GM18526 (cell line): ENCODE measurements around the gene SLX4IP.

ENCODE experiments used
- POLR2A ChIP-seq: IDR thresholded peaks from 3 replicates; pipeline ENCODE4 v1.6.1; 2011; ENCODE audit not compliant: insufficient read length; ENCODE audit errors: extremely low read depth

The SLX4IP gene

DNA sequence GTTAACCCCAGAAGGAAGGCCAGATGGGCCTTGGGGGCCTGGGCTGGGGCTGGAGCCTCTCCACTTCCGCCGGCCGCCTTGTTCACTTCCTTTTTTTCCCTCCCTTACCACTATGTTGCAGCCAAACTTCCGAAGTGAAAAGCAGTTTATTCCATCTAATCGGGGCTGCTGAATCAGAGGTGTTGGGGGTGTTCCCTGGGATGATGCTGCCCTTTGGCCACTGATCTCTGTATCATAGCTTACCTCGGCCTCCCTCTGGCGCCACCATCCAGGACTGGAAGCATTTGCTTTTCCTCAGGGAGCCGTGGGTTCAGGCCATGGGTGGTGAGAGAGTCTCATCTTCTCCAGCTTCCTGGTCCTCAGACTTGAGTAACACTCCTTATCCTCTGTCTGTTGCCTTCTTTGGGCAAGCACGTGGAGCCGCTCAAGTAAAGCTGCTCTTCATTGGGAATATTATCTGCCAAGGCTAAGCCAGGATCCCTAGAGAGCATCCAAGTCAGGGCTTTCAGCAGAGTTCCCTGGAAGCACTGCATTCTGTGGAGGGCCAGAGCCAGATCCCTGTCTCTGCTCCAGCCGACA is 39.6 kb downstream of the SLX4IP start:
- no peak for TF ChIP-seq POLR2A

DNA sequence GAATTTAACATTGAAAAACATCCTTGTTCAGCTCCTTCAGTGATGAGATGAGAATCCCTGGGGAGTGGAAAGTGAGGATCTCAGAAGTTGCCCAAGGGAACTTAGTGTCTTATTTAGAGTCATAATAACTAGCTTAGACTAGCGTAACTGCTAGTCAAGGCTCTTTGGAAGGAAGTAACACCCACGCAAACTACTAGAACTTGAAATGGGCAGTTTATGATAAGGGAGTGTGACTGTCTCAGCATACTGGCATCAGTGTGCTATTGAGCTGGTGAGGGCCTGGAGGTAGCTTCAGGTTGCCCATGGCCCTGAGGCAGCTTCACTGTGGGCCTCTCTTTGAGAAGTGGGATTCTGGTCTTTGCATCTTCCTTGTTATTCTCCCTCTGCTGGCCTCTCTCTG is 40.1 kb downstream of the SLX4IP start:
- TF ChIP-seq POLR2A: no peak

DNA sequence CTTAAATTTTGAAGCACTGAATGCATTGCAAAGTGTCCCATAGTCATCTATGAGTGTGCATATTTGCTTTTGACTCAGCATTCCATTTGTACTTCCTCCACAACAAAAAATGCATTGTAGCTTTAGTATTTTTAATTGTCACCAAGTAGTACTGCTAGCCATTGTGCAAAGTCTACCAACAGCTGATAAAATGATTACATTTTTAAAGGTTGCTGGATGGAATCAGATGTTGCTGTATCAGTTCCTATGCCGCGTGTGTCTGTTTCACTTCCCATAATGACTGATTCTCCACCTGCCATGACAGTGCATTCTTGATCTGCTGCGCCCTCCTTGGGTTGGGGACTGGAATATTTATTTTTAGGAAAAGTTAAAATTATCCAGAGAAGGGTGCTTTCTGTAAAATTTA is 41.2 kb downstream of the SLX4IP start:
- no peak for TF ChIP-seq POLR2A

DNA sequence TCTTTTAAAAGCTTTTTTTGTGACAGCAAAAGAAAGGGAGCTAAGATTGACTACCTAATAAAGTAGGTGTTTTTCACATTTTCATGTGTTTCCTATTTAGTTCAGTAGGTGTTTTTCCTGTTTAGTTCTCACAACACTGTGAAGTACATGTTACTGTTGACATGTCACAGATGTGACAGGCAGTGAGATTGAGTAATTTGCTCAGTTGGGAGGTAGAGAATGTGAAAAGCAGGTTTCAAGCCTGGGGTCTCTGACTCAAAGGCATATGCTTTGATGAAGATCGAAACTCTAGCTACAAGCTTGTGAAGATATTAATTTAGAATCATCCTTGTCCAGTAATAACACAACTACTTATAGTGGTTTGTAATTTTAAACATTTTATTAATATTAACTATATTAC is 43.1 kb downstream of the SLX4IP start:
- TF ChIP-seq POLR2A: no peak

DNA sequence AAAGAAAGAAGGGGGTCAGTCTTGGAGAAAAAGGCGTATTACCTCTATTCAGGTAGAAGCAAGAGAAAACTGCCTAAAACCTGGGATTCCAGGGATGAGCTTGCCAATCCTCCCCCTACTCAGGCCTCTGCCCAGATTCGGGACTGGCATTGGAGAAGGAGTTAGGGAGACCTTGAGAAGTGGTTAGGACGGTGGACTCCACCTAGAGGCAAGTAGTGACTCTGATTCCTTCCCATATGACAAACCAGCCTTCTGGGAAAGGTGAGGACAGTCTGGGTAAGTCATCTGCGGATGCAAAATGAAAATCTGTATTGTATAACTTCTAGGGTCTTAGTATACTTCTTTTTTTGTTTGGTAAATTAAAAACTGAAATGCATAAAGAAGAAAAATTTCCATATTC is 43.8 kb downstream of the SLX4IP start:
- TF ChIP-seq POLR2A: no peak

DNA sequence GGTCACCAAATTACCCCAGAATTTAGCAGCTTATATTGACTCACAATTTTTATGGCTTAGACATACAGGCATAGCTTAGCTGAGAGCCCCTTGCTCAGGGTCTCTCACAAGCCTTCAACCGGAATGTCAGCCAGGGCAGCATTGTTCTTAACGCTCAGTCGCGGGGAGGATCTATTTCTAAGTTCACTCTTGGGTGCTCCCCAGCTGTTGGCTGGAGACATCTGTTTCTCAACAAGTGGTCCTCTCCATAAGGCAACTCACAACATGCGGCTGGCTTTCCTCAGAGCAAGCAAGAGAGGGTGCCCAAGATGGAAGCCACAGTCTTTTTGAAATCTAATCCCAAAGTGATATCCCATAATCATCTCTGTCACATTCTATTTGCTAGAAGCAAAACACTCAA is 46.6 kb downstream of the SLX4IP start:
- TF ChIP-seq POLR2A: no peak

DNA sequence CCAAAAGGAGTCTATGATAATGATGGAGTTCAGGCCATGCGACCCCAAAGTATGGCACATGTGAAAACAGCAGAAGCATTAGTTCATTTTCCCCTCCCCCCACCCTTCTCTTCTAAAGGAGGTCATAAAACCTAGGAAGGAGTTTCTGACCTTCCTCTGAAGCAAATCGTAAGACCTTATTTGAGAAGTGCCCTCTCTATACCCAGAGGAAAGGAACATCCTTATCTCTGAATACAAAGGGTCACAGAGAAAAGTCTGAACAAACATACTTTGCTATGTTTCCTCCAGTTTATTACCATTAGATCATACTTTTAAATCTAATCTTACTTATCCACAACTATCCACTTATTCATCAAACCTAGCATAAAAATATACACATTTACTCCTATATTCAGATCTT is 48.6 kb downstream of the SLX4IP start:
- TF ChIP-seq POLR2A: no peak

DNA sequence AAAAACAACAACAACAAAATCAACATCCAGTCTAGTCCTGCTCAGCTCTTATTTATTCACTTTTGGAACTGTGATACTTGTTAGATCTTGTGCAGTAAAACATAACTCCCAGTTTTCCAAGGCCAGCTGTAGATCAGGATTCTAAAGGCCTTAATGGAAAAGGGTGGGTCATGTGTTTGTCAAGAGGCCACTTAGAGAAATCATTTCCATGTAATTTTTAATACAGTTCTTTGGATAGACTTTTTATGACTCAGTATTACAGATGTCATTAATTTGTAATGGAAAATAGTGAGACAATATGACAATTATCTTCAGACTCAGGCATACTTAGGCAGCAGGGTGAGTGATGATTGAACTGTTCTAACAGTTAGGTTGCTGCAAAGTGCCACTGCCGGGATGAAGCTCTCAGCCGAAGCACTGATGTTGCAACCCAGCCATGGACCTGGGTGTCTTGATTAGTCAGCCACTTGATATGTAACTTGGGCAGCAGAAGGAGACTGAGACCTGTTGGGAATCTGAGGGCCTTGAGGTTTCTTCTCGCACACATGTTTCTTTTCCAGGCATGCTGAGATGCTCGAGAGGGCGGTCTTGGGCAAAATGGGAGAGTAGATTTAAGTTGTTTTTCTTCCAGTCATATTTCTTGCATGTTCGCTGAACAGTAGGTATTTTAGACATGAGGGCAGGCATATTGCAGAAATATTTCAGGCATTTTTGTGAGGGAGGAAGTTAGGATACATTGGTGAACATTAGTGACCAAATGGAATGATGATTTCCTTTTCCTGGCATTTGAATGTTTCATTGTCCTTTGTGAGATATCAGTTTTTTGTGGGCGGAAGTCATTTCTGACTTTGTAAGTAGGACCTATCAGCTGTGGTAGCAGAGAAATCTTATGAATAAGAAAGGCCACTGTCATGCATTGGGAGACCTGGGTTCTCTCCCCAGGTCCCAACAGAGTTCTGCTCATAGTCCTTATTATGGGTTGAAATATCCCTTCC is 52.3 kb downstream of the SLX4IP start:
- no peak for TF ChIP-seq POLR2A

DNA sequence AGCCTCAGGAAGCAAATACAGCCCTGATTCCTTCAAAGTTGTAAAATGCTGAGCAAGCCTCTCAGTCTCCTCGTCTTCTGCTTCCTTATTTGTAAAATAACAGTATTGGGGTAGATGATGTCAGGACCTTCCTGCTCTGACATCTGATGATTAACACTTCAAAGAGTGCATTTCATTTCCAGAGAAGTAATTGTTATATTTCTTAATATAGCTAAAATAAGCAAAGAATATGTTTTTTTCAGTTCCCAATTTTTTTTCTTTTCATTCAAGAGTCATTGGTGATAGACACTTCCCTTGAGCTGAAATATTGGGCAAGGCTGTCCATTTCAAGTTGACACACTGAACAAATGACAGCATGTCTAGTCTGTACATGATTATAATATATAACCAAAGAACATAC is 53.4 kb downstream of the SLX4IP start:
- TF ChIP-seq POLR2A: no peak

DNA sequence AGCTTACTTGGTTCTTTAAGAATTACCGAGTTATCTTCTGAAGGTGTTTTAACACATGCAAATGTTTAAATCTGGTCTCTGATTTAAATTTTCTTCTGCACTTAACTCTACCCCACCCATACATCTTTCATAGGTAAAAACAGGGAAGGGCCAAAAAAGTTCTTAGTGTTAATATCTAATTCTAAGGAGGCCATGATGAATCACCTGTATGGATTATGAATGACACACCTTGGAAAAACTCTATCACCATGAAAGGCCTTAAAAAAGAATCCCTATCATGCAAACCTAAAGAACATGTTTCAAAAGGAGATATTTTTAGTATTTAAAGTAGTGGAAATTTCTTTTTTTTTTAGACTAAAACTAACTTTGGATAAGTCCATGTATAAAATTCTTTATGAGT is 54.7 kb downstream of the SLX4IP start:
- TF ChIP-seq POLR2A: no peak

DNA sequence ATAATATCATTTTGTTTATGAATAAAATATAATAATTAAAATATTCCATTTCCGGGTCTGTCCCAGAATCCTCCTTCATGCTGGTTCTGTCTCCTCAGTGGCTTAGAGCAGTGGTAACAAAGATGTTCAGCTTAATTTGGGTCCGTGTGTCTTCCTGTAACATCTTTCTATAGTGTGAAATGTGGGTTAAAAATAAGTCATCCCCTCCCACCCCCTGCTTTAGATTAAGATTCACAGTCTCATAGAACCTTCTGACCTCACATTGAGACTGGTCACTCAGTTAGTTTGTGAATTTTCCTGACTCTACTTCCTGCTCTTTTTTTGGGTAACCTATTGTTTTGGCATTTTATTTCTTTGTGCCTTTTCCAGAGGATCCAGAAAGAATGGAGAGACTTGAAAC is 55.2 kb downstream of the SLX4IP start:
- no peak for TF ChIP-seq POLR2A

DNA sequence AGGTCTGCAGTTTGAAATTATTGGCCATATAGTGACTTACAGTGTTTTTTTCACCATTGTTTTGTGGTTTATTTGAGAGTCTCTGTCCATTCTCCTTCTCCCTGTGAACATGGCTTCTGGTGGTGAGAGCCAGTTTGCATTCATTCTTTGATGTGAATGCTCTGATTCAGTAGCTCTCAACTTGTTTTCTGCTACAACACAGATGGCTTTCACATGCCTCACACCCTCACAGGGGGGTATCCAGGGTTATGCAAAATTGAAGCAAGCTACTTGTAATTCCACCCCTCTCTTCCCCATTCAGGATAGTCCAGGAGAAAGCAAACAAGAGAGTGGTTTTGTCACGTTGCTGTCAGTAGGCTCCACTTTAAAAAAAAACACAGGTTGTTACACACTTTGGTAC is 55.6 kb downstream of the SLX4IP start:
- TF ChIP-seq POLR2A: no peak

DNA sequence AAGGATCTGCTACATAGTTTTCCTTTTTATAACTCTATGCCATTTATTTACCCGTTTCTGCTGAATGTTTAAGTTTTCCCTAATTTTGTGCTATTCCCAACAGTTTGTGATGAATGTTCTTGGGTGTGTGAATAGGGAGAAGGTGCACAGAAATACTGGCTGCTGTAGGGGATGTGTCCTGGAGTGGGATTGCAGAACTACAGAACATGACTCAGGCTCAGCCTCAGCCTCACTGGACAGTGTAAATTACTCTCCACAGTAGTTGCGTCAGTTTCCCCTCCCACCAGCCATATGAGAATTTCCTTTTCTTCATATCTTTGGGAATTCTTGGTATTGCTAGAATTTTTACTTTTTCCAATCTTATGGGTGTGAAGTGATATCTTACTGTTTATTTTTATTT is 57.0 kb downstream of the SLX4IP start:
- TF ChIP-seq POLR2A: no peak

DNA sequence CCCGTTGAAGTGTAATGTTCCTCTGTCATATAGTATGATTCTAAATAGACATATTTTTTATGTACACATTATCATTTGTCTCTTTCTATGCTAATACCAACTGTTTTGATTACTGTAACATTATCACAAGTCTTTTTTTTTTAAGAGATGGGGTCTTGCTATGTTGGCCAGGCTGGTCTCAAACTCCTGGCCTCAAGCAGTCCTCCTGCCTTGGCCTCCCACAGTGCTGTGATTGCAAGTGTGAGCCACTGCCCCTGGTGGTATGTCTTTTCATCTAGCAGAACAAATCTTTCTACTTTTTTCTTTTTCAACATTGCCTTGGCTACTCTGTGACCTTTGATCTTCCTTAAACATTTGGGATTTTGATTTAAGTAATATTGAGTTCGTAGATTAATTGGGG is 57.7 kb downstream of the SLX4IP start:
- no peak for TF ChIP-seq POLR2A

DNA sequence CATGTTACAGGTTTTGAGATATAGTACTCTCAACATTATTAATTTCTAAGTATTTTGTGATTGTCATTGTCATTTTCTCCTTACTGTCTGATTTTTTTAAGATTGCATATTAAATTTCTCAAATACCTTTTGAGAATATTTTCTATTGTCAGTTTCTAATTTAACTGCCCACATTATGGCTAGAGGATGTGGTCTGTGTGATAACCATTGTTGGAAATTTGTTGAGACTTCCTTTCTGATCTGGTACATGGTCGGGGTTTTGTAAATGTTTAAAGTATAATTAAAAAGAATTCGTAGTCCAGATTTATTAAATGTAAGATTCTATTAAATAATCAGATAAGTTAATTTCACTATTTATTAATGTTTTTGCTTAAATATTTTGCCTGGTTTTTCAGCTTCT is 60.1 kb downstream of the SLX4IP start:
- TF ChIP-seq POLR2A: no peak

DNA sequence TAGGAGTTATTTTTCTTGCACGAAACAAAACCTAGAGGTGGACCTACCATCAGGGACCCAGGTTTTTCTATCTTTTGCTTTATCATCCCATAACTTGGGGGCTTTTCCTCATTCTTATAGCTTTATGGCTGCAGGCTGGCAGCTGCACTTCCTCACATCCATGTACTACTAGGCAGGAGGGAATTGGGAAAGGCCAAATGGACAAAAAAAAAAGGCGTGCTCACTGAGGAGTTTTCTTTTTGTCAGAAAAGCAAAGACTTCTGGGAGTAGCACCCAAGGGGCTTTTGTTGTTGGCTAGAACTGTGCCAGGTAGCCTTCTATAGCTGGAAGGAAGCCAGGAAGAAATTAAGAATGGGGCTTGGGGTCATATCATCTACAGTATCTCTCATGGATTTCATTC is 61.4 kb downstream of the SLX4IP start:
- no peak for TF ChIP-seq POLR2A

DNA sequence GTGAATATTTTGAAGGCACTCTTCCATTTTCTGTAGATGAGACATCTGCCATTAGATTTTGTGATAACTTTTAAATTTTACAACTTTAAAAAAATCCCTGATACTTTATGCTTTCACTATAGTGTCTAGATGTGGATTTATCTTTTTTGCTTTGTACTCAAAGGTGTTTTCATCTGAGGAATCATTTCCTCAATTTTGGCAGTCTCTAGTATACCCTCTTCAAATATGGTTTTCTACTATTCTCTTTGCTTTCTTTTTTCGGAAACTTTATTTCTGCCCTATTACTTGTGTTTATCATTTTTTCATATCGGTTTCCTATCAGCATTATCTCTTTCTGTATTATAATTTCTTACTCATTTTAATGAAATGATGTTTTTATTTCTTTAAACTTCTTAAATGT is 62.2 kb downstream of the SLX4IP start:
- no peak for TF ChIP-seq POLR2A
